Liver (tissue), 9 donors: Measurements from ENCODE around the gene PAX5. TPM values are rescaled to one million over a fixed set of nuclear protein-coding genes. Genes with fewer than 3 reads are reported as not detected.

Source experiments
- DNase-seq: peaks from one replicate; pipeline ENCODE4 v3.0.0-alpha.2; 2017; ENCODE audit warnings: low spot score
- H3K27ac ChIP-seq, 2 donors: one replicate each; pipeline ENCODE4 v1.7.0; 2013; ENCODE audit warnings: inconsistent platforms in 2 of 2, low read length in 2 of 2, control low read depth in 1 of 2, low read depth in 1 of 2, mild to moderate bottlenecking in 1 of 2
- H3K27me3 ChIP-seq, 4 donors: one replicate each; pipeline versions ENCODE4 v1.6.1 to v1.7.0; 2013; ENCODE audit warnings: low read length in 3 of 4, inconsistent platforms in 1 of 4, mild to moderate bottlenecking in 1 of 4, moderate library complexity in 1 of 4; ENCODE audit not compliant: control insufficient read depth in 4 of 4, insufficient read depth in 4 of 4
- H3K36me3 ChIP-seq, 4 donors: one replicate each; pipeline versions ENCODE4 v1.6.1 to v1.7.0; 2013; ENCODE audit warnings: low read length in 3 of 4, mild to moderate bottlenecking in 3 of 4, low read depth in 1 of 4, moderate library complexity in 1 of 4; ENCODE audit not compliant: control insufficient read depth in 4 of 4, insufficient read depth in 3 of 4
- H3K4me1 ChIP-seq, 4 donors: one replicate each; pipeline versions ENCODE4 v1.6.1 to v1.7.0; 2013; ENCODE audit warnings: low read length in 3 of 4, mild to moderate bottlenecking in 3 of 4, moderate library complexity in 1 of 4; ENCODE audit not compliant: control insufficient read depth in 4 of 4, insufficient read depth in 4 of 4
- H3K4me3 ChIP-seq, 3 donors: one replicate each; pipeline versions ENCODE4 v1.6.1 to v1.7.0; 2013; ENCODE audit warnings: low read length in 3 of 3, control low read depth in 1 of 3, low read depth in 1 of 3, mild to moderate bottlenecking in 1 of 3
- H3K9ac ChIP-seq, 2 donors: one replicate each; pipeline ENCODE4 v1.7.0; 2013; ENCODE audit warnings: low read length in 2 of 2, mild to moderate bottlenecking in 2 of 2, moderate library complexity in 2 of 2, control low read depth in 1 of 2, low read depth in 1 of 2
- H3K9me3 ChIP-seq, 4 donors: one replicate each; pipeline versions ENCODE4 v1.6.1 to v1.7.0; 2013; ENCODE audit warnings: low read length in 3 of 4; ENCODE audit not compliant: control insufficient read depth in 4 of 4
- ATF3 ChIP-seq: IDR thresholded peaks from 2 replicates; pipeline ENCODE4 v1.6.1; 2016; ENCODE audit warnings: antibody characterized with exemption
- CTCF ChIP-seq: fragments of 150-350 bp; IDR thresholded peaks from 2 replicates; pipeline ENCODE4 v1.5.1; 2017; ENCODE audit warnings: improper control_type of control experiment, low read depth, low read length; ENCODE audit not compliant: missing input control
- EGR1 ChIP-seq, 2 donors: IDR thresholded peaks; 2 replicates each; pipeline ENCODE4 v1.6.1; 2016 to 2018; ENCODE audit warnings: antibody characterized with exemption in 2 of 2, low read depth in 2 of 2
- FOXA1 ChIP-seq: IDR thresholded peaks from 2 replicates; pipeline ENCODE4 v1.6.1; 2016; ENCODE audit warnings: antibody characterized with exemption
- FOXA2 ChIP-seq: IDR thresholded peaks from 2 replicates; pipeline ENCODE4 v1.6.1; 2016; ENCODE audit warnings: antibody characterized with exemption
- GABPA ChIP-seq, 2 donors: IDR thresholded peaks in 1 of 2; conservative IDR thresholded peaks in 1 of 2; 2 replicates each; pipeline ENCODE4 v1.6.1; 2016; ENCODE audit warnings: antibody characterized with exemption in 2 of 2, mild to moderate bottlenecking in 1 of 2, moderate library complexity in 1 of 2
- HNF4A ChIP-seq, 2 donors: conservative IDR thresholded peaks; 2 replicates each; pipeline ENCODE4 v1.6.1; 2016; ENCODE audit warnings: antibody characterized with exemption in 2 of 2, mild to moderate bottlenecking in 2 of 2
- HNF4G ChIP-seq: IDR thresholded peaks from 2 replicates; pipeline ENCODE4 v1.6.1; 2016; ENCODE audit warnings: antibody characterized with exemption
- JUND ChIP-seq, 2 donors: IDR thresholded peaks; 2 replicates each; pipeline ENCODE4 v1.6.1; 2016; ENCODE audit warnings: antibody characterized with exemption in 2 of 2
- MAX ChIP-seq: IDR thresholded peaks from 2 replicates; pipeline ENCODE4 v1.6.1; 2016; ENCODE audit warnings: antibody characterized with exemption
- NR2F2 ChIP-seq: IDR thresholded peaks from 2 replicates; pipeline ENCODE4 v1.6.1; 2016; ENCODE audit warnings: antibody characterized with exemption
- REST ChIP-seq: IDR thresholded peaks from 2 replicates; pipeline ENCODE4 v1.6.1; 2016; ENCODE audit warnings: antibody characterized with exemption, mild to moderate bottlenecking
- RXRA ChIP-seq, 2 donors: IDR thresholded peaks; 2 replicates each; pipeline ENCODE4 v1.6.1; 2017 to 2018; ENCODE audit warnings: antibody characterized with exemption in 2 of 2, mild to moderate bottlenecking in 1 of 2
- ZBTB33 ChIP-seq: IDR thresholded peaks from 2 replicates; pipeline ENCODE4 v1.6.1; 2016; ENCODE audit warnings: antibody characterized with exemption
- WGBS: extraction: QIAGEN DNeasy Blood & Tissue Kit; methylation state at CpG from one replicate; pipeline ENCODE4 v1.1.7; 2013; 5-methylcytosine and 5-hydroxymethylcytosine counted together
- polyA plus RNA-seq, 2 donors: library from polyadenylated mRNA; stranded (reverse) in 1 of 2; unstranded in 1 of 2; fragments of 200-250 nt in 1 of 2; fragments of >200 nt in 1 of 2; fragmentation: Nextera tagmentation in 1 of 2; extraction: Ambion mirVana in 1 of 2; gene quantifications; one replicate each; pipeline versions ENCODE4 v1.2.1 to v1.2.3, GENCODE V29; 2013 to 2015
- total RNA-seq, 2 donors: library from RNA; depleted of rRNA; stranded (reverse); fragments of >200 nt; gene quantifications; one replicate each; pipeline ENCODE4 v1.2.3, GENCODE V29; 2014
- donor health status: healthy.
- donor health status: healthy.
- donor health status: healthy.
- donor health status: healthy.
- donor health status: healthy.

Gene PAX5
- total and polyA plus RNA-seq, 4 donors: 0.05 to 2.7 (median 0.11) TPM

- Histone ChIP-seq H3K36me3 (no peaks in the 10 kb centered on the region), H3K27me3 (peaks cover 0 to 1% (median 0%) of the 10 kb centered on the region in 4 donors), H3K9me3 (no peaks in the 10 kb centered on the region), H3K4me1 (no peaks in the 10 kb centered on the region), H3K9ac (no peak overlapping the region), H3K4me3 (no peak overlapping the region), H3K27ac (no peak overlapping the region)
- TF ChIP-seq MAX (no peak), EGR1 (IDR thresholded peaks at IDR 0.05; ENCODE audit: low read depth in 2 of 2) (no peak), RXRA (IDR thresholded peaks at IDR 0.05) (no peak), FOXA1 (no peak), CTCF (no peak), GABPA (IDR thresholded peaks at IDR 0.05 in 1 of 2, conservative IDR thresholded peaks at IDR 0.05 in 1 of 2) (no peak), HNF4A (conservative IDR thresholded peaks at IDR 0.05) (no peak), REST (no peak), HNF4G (no peak), NR2F2 (no peak), JUND (IDR thresholded peaks at IDR 0.05) (no peak), ATF3 (no peak), ZBTB33 (no peak), FOXA2 (no peak)
- WGBS: 86% methylated on average over 6 of the region's 6 CpGs
- DNase-seq: no peak
Measured at GRCh38 chr9:36896296-36896695, 137.8 kb downstream of the PAX5 start.

GRCh38 chr9:36895744-36896260 is 138.3 kb downstream of the PAX5 start:
- no peak overlapping the region for H3K9ac ChIP-seq
- no peak overlapping the region for H3K4me3 ChIP-seq
- DNase-seq: no peak
- no peak overlapping the region for H3K27ac ChIP-seq
- WGBS: 77% methylated on average over 5 of the region's 5 CpGs
- no peaks in the 10 kb centered on the region for H3K36me3 ChIP-seq
- peaks cover 0 to 2% (median 0%) of the 10 kb centered on the region in 4 donors for H3K27me3 ChIP-seq
- no peaks in the 10 kb centered on the region for H3K4me1 ChIP-seq
- no peak for TF ChIP-seq JUND (IDR thresholded peaks at IDR 0.05)
- no peaks in the 10 kb centered on the region for H3K9me3 ChIP-seq
